ENCODE data around the gene TSPOAP1.

Gene TSPOAP1

GRCh38 chr17:58339755-58340404 is 11.3 kb upstream of the TSPOAP1 start:
- DNase-seq = peak; percentile 37

DNA sequence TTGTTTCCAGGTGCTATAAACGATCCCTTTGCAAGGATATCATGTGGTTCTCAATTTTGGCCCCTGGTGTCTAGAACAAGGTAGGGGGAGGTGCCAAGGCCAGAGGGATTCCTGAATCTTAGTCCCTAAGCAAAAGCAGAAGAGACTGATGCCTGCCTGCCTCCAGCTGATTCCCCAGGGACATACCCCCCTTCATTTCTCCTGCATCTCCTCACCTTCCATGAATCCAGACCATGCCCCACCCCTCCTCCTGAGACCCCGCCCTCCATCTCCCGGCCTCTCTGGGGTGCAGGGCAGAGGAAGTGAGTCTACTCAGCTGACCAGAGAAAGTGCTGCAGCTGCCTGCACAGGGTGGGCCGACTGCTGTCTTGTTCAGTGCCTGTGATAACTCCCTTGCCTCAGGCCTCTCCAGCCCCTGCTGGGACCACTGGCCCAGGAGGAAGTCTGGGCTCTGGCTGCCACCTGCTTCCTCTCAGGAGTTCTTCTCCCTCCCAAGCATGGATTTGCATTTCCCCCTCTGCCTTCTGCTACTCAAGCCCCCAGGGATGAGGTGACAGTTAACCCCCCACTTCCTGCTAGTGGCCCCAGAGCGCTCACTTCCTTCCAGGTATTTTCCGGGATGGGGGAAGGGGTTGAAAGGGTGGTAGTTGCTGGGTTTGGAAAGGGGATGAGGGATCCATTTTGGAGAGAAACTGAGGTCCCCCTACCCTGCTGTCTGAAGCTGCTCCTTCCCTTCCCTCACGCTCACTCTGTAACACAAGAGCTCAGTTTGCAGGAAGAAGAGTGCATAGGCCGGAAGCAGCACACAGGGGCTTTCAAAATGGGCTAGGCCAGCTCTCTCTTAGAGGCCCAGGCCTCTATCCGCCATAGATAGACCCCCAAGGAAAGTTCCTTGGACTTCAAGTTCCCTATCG is 10.5 kb upstream of the TSPOAP1 start:
- peak; percentile 72 for DNase-seq

DNA sequence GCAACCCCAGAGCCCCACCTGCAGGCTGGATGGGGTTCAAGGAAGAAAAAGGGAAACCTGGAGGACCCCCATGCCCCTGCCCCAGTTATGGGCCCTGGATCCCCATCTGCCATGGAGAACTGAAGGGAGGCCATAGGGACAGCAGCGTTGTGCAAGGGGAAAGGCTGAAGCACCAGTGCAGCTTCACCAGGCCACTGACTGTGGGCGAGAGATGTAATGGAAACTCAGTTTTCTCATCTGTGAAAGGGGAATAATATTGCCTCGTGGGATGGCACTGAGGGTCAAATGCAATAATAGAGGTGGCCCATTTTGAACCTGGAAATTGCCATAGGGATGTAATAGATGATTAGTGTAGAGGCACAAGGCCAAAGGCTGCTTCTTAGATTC is 9.9 kb upstream of the TSPOAP1 start:
- peak; percentile 53 for DNase-seq

- DNase-seq = peak; percentile 95
These were observed 9.2 kb upstream of the TSPOAP1 start for GRCh38 chr17:58337600-58338453.

DNA sequence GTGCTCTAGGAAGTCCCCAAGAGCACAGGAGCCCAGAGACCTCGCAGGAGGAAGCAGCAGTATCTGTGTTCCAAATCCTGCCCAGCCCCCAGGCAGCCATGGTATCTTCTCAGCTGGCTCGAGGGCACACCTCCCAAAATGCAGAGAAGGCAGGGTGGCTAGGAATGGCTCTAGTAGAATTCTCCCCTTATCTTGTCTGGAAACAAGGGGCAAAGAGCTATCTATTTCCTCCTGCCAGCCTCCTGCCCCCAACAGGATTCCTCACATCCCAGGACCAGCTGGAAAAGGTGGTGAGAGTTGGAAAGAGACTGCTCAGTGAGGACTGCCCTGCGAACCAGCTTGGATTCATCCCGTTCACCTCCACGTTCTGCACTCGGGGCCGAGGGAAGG is 8.6 kb upstream of the TSPOAP1 start:
- DNase-seq = peak; percentile 53

GRCh38 chr17:58336456-58337209 is 8.0 kb upstream of the TSPOAP1 start:
- DNase-seq = no peak

DNA sequence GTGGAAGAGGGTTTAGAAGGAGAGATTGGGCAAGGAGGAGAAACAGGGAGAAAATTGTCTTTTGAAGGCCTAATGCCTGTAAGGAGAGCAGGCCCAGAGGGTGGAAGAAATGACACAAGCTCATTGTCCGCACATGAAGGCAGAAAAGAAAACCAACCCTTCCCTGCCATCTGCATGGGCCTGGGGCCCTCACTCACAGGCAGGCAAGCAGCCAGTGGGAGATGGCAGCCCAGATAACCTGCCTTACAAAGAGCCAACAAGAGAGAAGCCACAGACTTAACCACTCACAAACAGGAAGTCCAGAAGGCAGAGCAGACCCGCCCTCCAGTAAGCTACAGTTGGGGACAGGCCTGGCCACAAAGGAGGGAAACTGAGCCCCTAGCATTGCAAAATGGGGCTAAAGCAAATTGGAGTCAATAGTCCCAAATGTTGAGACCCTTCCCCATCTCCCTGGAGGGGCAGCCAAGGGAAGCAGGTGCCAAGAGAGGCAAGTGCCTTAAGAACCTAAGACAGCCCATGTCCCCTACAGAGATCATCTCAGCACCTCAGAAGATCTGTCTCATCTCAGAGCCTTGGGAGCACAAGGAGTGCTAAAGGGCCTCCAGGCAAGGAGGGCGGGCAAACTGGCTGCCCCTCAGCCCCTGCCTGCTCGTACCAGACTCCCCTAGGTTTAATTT is 7.3 kb upstream of the TSPOAP1 start:
- DNase-seq = peak; percentile 67

DNA sequence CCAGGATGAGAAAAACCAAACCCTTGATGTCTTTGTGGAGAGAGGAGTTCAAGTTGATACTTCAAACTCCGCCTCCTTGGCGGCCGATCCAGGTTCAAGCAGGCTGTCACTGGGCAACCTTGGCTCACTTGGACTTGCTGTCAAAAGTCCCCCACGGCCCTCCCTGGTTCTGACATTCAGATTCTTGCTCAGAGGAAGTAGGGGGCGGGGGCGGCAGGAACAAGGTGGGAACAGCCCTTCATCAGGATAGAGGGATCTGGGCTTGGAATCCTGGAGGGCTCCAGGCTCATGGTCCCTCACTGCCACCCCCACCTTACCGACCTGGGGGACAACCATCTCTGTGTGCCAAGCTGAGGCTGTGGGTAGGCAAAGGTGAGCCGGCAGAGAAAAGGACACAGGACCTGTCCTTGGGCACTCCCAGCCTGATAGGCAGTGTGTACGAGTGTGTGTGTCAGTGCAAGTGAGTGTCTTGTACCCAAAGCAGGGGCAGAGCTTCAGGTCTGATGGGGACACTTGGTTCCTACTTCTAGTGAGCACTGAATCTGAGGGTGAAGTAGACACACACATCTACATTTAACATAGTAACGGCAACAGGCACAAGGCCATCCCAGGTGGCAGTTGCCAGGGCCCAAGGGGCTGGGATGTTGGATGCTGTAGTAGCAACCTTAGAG is 6.6 kb upstream of the TSPOAP1 start:
- DNase-seq = peak; percentile 45

GRCh38 chr17:58334661-58335060 is 6.1 kb upstream of the TSPOAP1 start:
- no peak for DNase-seq

DNA sequence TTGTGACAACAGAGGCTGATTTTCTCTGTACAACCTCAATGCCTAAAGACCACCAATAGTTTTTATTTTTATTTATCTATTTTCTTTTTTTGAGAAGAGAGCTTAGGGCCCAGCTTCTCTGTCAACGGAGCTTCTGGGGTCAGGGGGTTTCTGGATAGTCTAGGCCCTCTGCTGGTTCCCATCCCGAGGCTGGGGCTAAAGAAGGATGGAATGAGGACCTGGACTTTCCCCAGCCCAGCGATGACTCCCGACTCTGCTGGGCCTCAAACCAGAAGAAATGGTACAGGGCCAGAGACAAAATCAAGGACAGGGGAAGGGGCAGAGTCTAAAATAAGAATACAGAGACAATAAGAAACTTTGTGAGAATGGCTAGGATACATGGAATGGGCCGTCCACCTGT is 5.7 kb upstream of the TSPOAP1 start:
- no peak for DNase-seq

DNA sequence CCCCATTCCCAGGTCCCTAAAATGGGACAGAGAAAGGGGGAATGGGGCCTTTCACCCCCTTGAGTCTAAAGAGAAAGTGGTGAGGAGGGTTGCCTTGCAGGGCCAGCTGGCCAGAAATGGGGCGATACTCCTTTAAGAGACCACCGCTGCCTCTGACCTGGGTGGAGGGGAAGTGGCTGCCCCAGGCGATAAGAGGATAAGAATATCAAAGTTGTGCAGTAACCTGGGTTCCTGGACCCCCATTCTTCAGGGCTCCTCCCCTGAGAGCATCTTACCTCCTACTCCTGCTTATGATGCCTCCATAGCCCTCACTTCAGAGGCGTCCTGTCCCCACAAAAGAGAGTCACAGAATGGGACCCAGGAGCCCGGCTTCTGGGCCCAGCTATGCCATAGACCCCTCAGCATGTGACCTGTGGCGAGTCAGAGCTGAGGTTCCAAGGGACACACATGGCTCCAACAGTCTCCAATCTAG is 5.2 kb upstream of the TSPOAP1 start:
- DNase-seq = peak; percentile 34

DNA sequence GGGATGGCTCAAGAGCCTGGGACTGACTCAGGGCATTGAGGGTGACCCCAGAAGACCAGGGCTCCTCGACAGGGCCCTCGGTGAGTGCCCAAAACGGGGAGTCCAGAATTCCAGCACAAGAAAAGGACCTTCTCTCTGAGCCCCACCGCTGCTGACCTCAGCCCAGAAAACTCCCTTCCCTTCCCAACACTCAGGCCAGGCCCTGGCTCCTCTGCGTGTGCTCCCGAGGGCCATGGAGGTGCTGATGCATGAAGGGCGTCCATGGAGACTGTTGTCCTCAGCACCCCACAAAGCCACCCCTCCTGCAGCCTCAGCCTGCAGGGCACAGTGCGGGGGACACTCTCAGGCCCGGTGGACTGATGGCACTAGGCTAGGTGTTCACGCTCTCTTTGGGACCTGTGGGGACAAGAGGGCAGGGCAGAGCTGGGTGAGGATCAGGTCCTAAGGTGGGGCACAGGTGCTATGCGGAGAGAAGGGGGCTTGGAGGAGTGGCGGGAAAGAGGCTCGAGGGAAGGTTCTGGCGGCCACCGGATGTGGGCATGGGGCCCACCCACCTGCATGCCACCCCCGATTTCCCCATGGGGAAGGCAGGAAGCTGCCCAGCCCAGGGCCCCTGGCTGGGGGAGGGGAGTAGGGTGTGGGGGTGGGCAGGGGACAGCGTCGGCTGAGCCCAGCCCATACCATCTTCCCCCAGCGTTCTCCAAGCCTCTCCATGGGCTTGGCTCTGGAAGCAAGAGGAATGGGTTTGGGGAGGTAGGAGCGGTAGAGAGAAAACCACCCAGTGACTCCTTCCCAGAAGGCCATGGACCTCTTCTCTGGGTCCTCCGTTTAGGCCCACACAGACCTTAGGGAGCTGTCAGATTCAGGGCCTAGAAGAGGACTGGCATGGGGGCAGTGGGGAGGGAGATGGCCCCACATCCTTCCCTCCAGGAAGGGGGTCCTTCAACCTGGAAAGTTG is 4.5 kb upstream of the TSPOAP1 start:
- DNase-seq = peak; percentile 66

- DNase-seq = peak; percentile 93
These were observed 3.5 kb upstream of the TSPOAP1 start for GRCh38 chr17:58331815-58332777.

GRCh38 chr17:58330997-58331814 is 2.6 kb upstream of the TSPOAP1 start:
- DNase-seq = peak; percentile 87

GRCh38 chr17:58330538-58330996 is 2.0 kb upstream of the TSPOAP1 start:
- DNase-seq = peak; percentile 52

DNA sequence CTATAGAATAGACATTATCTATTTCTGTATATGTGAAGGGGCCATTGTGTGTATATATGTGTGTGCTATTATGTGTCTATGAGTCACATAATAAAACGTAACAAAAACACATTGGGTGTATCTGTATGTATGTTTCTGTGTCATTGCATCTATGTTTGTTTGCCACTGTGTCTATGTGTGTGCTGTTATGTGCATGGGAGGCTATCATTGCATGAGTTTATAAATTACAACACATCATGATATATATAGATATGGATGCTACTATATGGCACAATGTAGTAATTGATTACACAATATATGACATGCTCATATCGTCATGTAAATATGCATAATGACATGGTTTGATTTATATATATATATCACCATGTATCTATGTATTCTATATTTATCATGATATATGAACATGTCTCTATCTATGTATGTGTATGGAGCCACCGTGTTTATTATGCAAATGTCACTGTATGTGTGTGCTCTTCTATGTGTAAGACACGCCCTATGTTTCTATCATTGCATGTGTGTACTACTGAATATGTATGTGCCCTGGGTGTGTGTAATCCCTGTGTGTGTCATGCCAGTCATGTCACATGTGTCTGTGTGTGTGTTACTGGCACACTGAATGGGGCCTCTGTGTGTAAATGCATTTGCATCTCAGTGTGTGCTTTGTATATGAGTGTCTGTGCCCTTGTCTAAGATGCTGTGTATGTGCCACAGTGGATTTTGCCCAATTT is 1.4 kb upstream of the TSPOAP1 start:
- DNase-seq = peak; percentile 76

Measured in stimulated activated CD4-positive, alpha-beta T cell treated with anti-CD3 and anti-CD28 coated beads, Interleukin-4, amount 100 ng/mL, for 24 hours (primary cell).